ENCODE results near the gene KCNH4. TPM values are rescaled to one million over a fixed set of nuclear protein-coding genes. Genes with fewer than 3 reads are reported as not detected.

Gene KCNH4
- total RNA-seq, 1 donor: under 0.01 TPM

DNA sequence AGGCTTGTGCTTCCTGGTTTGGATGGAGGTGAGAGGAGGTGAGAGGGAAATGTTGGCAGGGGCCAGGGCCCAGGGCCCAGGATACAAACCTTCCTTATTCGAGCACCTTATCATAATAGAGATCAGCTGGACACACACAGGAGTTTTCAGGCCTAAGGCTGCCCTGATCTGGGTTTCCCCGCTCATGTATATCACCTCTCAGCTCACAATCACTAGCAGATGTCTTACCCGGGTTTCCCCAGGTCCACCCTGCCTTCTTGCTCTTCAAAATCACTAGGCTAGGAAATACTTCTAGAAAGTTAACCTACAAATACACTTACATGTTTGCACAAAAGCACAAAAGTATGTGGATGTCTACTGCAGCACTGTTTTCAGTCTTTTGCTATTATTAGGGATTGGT, 54.1 kb downstream of the KCNH4 start:
- no peaks in the 10 kb centered on the region for H3K9me3 ChIP-seq (ENCODE audit: low read depth, low read length)
- H3K4me3 ChIP-seq (ENCODE audit: low read length): no peak overlapping the region
- H3K4me1 ChIP-seq (ENCODE audit: insufficient read depth, low read length): peaks cover 16% of the 10 kb centered on the region
- H3K27me3 ChIP-seq (ENCODE audit: insufficient read depth, low read length): no peaks in the 10 kb centered on the region

DNA sequence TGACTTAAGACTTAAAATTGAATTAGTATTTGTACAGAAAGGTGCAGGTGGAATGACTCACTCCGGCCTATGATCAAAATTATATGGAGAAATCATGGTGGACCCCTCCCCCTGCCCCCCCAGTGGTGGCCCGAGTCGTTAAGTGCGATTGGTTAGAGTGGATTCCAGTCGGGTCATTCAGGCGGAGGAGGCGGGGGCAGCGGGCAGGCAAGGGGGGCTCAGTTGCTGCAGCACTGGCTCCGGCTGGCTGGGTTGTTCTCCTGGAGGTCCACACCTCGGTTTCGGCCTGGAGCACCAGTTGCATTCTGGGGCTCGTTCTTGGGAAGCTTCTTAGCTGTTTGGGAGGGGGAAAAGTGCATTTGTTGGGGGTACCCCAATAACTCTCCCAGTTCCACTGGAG, 55.4 kb downstream of the KCNH4 start:
- Histone ChIP-seq H3K4me1 (ENCODE audit: insufficient read depth, low read length) (peaks cover 10% of the 10 kb centered on the region), H3K4me3 (ENCODE audit: low read length) (no peak overlapping the region), H3K27me3 (ENCODE audit: insufficient read depth, low read length) (no peaks in the 10 kb centered on the region), H3K9me3 (ENCODE audit: low read depth, low read length) (no peaks in the 10 kb centered on the region)

DNA sequence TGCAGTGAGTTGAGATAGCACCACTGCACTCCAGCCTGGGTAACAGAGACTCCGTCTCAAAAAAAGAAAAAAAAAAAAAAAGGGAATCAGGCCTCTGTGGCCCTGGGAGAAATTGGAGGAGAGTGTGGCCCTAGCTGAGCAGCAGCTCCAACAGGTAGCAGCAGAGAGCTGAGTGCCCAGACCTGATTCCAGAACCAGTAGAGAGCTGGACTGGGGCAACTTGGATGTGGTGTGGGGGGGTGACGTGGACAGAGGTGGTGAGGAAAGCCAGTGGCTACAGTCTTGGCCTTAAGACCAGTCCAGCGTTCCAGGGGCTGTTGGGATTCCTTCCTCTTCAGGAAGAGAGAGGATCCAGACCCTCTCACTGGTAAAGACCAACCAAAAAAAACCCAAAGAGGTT, 56.7 kb downstream of the KCNH4 start:
- Histone ChIP-seq H3K27me3 (ENCODE audit: insufficient read depth, low read length) (no peaks in the 10 kb centered on the region), H3K9me3 (ENCODE audit: low read depth, low read length) (no peaks in the 10 kb centered on the region), H3K4me1 (ENCODE audit: insufficient read depth, low read length) (peaks cover 16% of the 10 kb centered on the region), H3K4me3 (ENCODE audit: low read length) (no peak overlapping the region)

DNA sequence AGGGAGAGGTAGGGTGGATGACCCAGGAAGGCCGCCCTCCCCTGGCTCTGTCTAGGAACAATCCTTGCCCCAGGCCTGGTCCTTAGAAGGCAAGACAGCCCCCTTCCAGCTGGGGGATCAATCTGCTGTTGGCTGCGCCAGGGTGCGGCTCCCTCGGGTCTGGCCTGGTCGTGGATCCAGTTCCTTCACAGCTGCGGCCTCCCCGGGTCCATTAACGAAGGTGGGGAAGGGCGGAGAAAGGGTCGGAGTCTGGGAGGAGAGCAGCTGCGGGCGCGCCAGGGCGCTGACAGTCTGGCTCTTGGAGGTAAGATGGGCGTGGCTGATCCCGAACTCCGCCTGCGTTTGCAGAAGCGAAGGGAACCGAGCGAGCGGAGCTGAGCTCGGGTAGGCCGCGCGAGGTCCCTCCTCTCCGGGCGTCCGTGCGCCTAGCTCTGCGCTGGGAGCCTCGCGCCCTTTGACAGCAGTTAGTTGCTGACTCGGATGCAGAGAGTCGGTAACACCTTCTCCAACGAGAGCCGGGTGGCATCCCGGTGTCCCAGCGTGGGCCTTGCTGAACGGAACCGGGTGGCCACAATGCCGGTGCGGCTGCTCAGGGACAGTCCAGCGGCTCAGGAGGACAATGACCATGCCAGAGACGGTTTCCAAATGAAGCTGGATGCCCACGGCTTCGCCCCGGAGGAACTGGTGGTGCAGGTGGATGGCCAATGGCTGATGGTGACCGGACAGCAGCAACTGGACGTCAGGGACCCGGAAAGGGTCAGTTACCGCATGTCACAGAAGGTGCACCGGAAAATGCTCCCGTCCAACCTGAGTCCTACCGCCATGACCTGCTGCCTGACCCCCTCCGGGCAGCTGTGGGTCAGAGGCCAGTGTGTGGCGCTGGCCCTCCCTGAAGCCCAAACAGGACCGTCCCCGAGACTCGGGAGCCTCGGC, 58.3 kb downstream of the KCNH4 start, which contains the start of gene HSPB9:
TSS of gene HSPB9 (plus strand) at position 434 of the 933 bp plus-strand sequence. CDS start at position 481, 47 bp downstream.
- Histone ChIP-seq H3K4me1 (ENCODE audit: insufficient read depth, low read length) (peaks cover 16% of the 10 kb centered on the region), H3K27me3 (ENCODE audit: insufficient read depth, low read length) (no peaks in the 10 kb centered on the region), H3K4me3 (ENCODE audit: low read length) (no peak within 1 kb of the TSS), H3K9me3 (ENCODE audit: low read depth, low read length) (no peaks in the 10 kb centered on the region)

DNA sequence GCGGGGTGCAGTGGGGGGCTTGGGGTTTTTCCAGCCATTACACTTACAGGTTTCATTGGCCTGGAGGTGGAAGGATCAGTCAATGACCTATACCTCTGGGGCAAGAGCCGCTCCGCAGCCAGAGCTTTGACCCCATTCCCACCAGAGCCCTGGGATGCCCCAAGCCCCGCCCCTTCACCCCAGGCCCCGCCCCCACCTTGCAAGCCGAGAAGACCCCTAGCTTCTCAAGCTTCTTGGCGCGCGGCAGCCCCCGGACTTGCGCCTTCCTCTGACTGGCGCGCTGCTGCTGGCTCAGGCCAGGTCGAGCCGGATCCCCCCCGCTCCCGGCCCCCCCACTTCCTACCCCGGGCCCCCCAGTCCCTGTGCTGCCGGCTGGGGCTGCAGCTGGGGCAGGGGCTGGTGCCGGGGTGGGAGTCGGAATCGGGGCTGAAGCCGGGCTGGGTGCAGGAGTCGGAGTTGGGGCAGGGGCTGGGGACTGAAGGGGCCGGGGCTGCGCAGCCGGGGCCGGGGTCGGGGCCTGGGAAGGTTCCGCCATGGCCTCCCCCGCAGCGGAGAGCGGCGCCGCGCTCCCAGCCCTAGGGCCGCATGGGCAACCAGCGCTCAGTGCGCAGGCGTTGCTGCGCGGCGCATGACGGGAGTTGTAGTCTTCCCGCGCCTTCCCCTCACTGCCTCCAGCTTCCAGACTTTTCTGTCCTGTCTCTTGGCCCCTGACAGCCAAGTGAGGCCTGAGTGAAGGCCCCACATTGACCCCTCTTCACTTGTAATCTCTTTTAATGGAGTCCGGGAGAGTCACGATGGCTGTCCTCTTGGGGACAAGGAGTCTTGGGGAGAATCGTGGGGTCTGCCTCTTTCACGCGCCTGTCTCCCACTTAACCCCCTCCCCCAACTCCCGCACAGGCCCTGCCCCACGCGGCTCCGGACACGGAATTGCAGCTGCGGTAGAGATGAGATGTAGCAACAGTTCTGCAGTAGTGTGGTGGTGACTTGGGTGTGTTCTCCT, 59.9 kb downstream of the KCNH4 start, which contains the start of gene KAT2A:
TSS of gene KAT2A (minus strand) at position 598 of the 1,000 bp plus-strand sequence. CDS start at position 535, 63 bp downstream.
- peaks cover 22% of the 10 kb centered on the region for H3K4me1 ChIP-seq (ENCODE audit: insufficient read depth, low read length)

DNA sequence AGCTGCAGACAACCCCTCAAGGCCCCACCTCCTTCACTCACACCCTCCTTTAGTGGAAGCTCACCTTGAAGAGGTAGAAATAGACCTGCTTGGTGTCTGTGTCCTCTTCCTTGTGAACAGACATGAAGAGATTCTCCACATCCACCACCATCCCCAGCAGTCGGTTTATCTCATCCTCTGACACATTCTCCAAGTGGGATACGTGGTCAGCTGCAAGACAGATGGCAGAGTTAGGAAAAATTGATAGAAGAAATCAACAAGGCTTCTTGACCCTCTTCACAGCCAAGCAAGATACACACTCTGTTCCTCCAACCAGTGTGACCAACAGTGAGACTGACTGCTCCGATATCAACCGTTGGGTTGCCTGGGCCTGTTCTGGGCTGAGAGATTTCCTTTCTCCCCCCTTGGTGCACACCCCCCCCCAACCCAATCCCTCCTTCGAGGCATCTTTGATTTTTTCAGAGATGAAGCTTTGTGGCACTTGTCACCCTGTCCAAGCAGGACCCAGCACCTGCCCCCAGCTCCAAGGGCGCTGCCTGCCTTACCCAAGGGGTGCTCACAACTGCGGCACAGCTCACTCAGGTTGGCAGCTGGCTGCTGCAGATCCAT, 60.7 kb downstream of the KCNH4 start:
- Histone ChIP-seq H3K4me3 (ENCODE audit: low read length) (no peak overlapping the region), H3K27me3 (ENCODE audit: insufficient read depth, low read length) (no peaks in the 10 kb centered on the region), H3K4me1 (ENCODE audit: insufficient read depth, low read length) (peaks cover 23% of the 10 kb centered on the region), H3K9me3 (ENCODE audit: low read depth, low read length) (no peaks in the 10 kb centered on the region)

More for the DNA sequence above, 59.9 kb downstream of the KCNH4 start, which contains the start of gene KAT2A:
- peak within 1 kb of the TSS; percentile 18 for H3K4me3 ChIP-seq (ENCODE audit: low read length)
- no peaks in the 10 kb centered on the region for H3K27me3 ChIP-seq (ENCODE audit: insufficient read depth, low read length)
- H3K9me3 ChIP-seq (ENCODE audit: low read depth, low read length): no peaks in the 10 kb centered on the region

DNA sequence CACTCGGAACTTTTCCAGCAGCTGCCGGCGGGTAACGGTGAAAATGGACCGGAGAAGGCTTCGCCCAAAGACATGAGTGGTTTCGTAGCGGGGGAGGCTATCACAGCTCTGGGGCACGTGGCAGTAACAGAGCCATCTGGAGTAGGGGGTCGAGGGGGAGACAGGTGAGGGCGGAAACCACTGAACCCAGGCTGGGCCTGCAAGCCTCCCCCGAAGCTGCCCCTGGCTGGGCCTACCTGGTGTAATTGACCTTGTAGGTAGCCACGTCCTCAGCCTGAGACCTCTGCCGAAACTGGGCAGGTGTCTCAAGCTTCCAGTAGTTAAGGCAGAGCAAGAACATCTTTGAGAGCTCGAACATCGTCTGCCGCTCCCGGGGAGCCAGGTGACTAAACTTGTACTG, 61.6 kb downstream of the KCNH4 start:
- H3K9me3 ChIP-seq (ENCODE audit: low read depth, low read length): no peaks in the 10 kb centered on the region
- no peak overlapping the region for H3K4me3 ChIP-seq (ENCODE audit: low read length)
- no peaks in the 10 kb centered on the region for H3K27me3 ChIP-seq (ENCODE audit: insufficient read depth, low read length)
- peaks cover 23% of the 10 kb centered on the region for H3K4me1 ChIP-seq (ENCODE audit: insufficient read depth, low read length)

DNA sequence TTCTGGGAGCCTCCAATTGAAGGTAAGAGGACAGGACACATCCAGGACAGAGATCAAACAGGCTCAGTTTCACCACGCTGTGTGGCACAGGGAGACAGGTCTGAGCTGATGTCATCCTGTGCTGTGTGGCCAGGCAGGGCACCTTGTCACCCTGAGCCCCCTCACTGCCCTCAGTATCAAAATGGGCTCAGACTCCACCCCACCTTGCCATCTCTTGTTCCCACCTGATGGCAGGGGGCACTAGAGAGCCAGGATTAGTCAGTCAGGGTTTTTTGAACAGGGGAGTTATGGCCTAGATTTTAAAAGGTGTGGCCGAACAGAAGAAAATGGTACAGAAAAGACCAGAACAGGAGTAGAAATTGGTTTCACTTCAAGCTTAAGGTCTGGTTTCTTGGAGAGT, 62.4 kb downstream of the KCNH4 start:
- Histone ChIP-seq H3K9me3 (ENCODE audit: low read depth, low read length) (no peaks in the 10 kb centered on the region), H3K27me3 (ENCODE audit: insufficient read depth, low read length) (no peaks in the 10 kb centered on the region), H3K4me1 (ENCODE audit: insufficient read depth, low read length) (peaks cover 23% of the 10 kb centered on the region), H3K4me3 (ENCODE audit: low read length) (no peak overlapping the region)

DNA sequence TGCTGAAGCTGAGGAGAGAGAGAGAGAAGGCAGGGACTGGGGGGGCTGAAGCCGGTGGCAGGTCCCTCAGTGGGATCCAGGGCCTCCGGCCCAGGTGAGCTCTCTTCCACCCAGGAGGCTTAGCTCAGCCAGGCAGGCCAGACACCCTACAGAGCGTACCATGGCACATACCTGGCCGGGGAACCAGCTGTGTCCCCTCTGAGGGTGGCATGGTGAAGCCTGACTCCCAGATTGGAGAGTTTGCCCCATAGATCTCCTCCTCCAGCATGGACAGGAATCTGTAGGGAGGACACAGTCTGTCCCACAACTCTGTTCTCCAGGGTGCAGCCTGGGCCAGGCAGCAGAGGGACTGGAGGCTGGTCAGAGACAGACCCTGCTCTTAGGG, 62.8 kb downstream of the KCNH4 start:
- Histone ChIP-seq H3K27me3 (ENCODE audit: insufficient read depth, low read length) (no peaks in the 10 kb centered on the region), H3K4me3 (ENCODE audit: low read length) (no peak overlapping the region), H3K9me3 (ENCODE audit: low read depth, low read length) (no peaks in the 10 kb centered on the region), H3K4me1 (ENCODE audit: insufficient read depth, low read length) (peaks cover 26% of the 10 kb centered on the region)

DNA sequence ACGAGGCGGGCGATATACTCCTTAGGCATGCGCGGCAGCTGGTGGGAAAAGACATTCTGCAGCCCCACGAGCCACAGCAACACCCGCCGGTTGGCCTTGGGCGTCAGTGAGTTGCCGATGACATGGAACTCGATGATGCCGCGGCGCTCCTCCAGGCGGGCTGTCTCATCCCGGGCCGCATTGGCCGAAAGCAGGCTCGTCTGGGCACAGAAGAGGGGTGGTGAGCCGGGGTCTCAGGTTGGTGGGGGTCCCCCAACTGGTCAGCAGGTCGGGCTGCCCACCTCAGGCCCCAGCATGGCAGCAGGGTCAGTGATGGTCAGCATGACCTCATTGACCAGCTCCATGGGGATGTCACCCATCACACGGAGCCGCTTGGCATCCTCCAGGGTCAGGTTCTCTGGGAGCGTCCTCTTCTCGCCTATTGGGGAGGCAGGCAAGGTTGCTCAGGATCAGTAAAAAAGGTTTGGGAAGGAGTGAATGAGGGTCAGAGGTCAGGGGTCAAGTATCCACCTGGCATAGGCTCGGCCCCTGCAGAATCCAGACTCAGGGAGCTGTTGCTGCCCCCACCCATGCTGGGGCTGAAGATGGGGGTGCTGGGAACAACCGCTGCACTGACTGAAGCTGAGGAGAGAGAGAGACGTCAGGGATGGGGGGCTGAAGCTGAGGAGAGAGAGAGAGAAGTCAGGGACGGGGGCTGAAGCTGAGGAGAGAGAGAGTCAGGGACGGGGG, 63.4 kb downstream of the KCNH4 start:
- Histone ChIP-seq H3K9me3 (ENCODE audit: low read depth, low read length) (no peaks in the 10 kb centered on the region), H3K27me3 (ENCODE audit: insufficient read depth, low read length) (no peaks in the 10 kb centered on the region), H3K4me1 (ENCODE audit: insufficient read depth, low read length) (peaks cover 32% of the 10 kb centered on the region)

DNA sequence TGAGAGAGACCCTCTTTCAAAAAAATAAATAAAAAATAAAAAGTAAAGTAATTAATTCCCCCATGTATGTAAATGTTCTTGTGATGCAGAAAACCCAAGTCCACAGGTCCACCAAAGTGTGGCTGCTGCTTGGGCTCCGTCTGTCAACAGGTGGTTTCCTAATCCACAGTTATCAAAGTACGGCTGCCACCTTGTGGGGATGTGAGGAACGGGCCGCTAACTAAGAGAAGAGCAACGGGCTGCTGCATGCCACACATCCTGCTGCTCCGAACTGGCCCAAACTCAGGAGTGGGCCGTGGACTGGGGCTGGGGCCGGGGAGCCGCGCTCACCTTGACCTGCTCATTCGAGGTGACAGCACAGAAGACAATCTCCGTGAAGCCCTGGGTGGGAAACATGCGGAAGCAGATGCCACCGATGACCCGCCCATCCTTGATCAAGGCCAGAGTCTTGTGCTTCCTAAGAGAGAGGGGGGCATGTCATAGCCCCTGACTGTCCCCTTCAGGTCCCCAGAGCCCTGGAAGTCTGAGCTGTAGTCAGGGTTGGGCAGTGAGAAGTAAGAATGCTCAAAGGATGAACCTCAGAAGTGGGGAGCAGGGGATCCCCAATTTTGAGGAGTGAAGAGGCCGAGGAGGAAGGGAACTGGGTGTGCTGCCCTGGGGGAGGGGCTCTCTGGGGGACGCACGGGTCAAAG, 64.1 kb downstream of the KCNH4 start:
- no peaks in the 10 kb centered on the region for H3K9me3 ChIP-seq (ENCODE audit: low read depth, low read length)
- H3K4me1 ChIP-seq (ENCODE audit: insufficient read depth, low read length): peaks cover 36% of the 10 kb centered on the region
- H3K4me3 ChIP-seq (ENCODE audit: low read length): no peak overlapping the region

More for the DNA sequence above, 63.4 kb downstream of the KCNH4 start:
- no peak overlapping the region for H3K4me3 ChIP-seq (ENCODE audit: low read length)

DNA sequence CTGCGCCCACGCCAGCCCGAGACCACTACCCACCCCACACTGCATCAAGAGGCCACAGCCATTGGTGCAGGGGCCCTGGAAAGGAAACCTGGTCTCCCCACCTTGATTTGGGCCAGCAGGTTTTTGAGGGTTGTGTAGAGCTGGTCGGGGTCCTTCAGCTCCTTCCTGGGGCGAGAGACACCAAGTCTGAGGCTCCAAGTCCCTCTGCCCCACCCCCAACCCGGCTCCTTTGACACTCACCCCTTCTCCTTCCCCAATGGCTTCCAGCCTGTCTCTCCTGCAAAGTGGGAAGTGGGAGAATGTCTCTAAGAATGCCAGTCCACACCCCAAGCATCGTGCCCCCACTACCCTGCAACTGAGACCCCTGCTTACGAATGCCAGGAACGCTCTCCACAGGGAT, 66.8 kb downstream of the KCNH4 start:
- Histone ChIP-seq H3K4me1 (ENCODE audit: insufficient read depth, low read length) (peaks cover 30% of the 10 kb centered on the region), H3K9me3 (ENCODE audit: low read depth, low read length) (no peaks in the 10 kb centered on the region), H3K27me3 (ENCODE audit: insufficient read depth, low read length) (no peaks in the 10 kb centered on the region), H3K4me3 (ENCODE audit: low read length) (no peak overlapping the region)

More for the DNA sequence above, 64.1 kb downstream of the KCNH4 start:
- H3K27me3 ChIP-seq (ENCODE audit: insufficient read depth, low read length): no peaks in the 10 kb centered on the region

DNA sequence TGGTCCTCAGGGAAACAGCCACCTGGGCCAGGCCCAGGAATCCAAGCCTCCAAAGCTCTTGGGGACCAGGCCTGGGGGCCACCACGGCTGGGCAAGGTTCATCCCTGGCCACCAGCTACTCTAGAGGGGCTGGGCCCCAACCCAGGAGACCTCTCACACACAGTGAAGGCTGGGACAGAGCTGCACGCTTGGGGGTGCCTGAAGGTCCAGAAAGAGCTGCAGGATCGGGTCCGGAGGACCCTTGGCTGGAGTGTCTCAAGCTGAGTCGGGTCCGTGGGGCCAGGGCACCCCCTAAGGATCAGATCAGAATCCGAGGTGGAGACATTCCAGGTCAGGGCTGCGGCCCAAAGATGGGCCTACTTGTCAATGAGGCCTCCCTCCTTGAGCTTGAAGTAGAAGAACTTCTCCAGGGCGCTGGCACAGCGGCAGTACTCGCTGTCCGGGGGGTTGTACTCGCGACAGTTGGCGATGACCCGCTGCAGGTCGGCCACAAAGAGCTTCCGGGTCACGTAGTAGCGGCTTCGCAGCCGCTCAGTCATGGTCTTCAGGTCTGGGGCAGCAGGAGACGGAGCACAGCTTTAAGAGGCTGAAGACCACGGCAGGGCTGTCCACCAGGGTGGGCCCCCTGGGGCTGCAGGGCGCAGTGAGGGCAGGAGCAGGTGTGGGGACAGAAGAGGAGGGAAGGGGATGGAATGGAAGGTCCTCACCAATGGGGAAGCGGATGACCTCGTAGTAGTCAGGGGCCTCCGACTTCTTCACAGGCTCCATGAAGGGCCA, 67.5 kb downstream of the KCNH4 start:
- no peak overlapping the region for H3K4me3 ChIP-seq (ENCODE audit: low read length)
- H3K9me3 ChIP-seq (ENCODE audit: low read depth, low read length): no peaks in the 10 kb centered on the region
- H3K4me1 ChIP-seq (ENCODE audit: insufficient read depth, low read length): peaks cover 30% of the 10 kb centered on the region
- no peaks in the 10 kb centered on the region for H3K27me3 ChIP-seq (ENCODE audit: insufficient read depth, low read length)
